Mammary epithelial cell (primary cell): ENCODE results near the gene SLC8A1.

Source experiments
- CTCF ChIP-seq, 2 donors: IDR thresholded peaks in 1 of 2; conservative IDR thresholded peaks in 1 of 2; 2 replicates each; pipeline ENCODE4 v1.5.1; 2011 to 2012; ENCODE audit warnings: inconsistent platforms in 2 of 2, low read length in 2 of 2, mild to moderate bottlenecking in 2 of 2, control low read depth in 1 of 2, low read depth in 1 of 2; ENCODE audit not compliant: insufficient read depth in 1 of 2; ENCODE audit errors: extremely low read depth in 1 of 2
- EZH2 ChIP-seq: IDR thresholded peaks from 2 replicates; pipeline ENCODE4 v1.6.1; 2012; ENCODE audit warnings: low read length, inconsistent platforms, borderline replicate concordance

GRCh38 chr2:40260437-40260836 is 191.5 kb downstream of the SLC8A1 start:
- no peak for TF ChIP-seq EZH2
- no peak for TF ChIP-seq CTCF (conservative IDR thresholded peaks at IDR 0.05 in 1 of 2, IDR thresholded peaks at IDR 0.05 in 1 of 2; ENCODE audit: extremely low read depth in 1 of 2, insufficient read depth in 1 of 2, low read depth in 1 of 2, low read length in 2 of 2)
